OCI-LY3 (cell line): ENCODE results near the gene CMTR1.

ENCODE experiments used
- EZH2phosphoT487 ChIP-seq: fragments of 200-600 bp; shearing (Covaris generic); IDR thresholded peaks from 2 replicates; pipeline ENCODE4 v1.6.1; 2018; ENCODE audit warnings: antibody characterized with exemption, mixed run types, low read depth
- TF ChIP-seq, protein P1 (sequence below): fragments of 200-600, 300-600 bp; sonication (generic); IDR thresholded peaks from 2 replicates; pipeline ENCODE4 v1.5.1; 2014; ENCODE audit warnings: antibody characterized with exemption, low read length, low read depth

DNA sequence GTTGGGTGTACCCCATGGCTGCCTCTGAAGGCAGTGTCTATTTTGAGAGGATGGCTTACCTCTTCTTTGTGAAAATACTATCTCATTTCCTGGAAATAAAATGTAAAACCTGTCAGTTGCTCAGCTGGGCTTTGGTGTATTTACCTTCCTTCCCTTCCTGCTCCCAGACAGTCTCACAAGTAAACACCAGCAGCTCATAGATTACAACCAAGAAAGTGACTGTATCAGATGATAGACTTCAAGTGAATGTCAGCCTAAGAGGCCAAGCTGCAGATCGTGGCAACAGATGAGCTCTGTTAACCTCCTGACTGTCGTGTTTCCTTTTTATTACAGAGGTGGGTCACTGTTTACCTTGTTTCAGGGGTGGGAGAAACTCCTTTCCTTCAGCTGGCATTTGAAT lies 41.9 kb upstream of the CMTR1 start:
- TF ChIP-seq, protein P1, sequence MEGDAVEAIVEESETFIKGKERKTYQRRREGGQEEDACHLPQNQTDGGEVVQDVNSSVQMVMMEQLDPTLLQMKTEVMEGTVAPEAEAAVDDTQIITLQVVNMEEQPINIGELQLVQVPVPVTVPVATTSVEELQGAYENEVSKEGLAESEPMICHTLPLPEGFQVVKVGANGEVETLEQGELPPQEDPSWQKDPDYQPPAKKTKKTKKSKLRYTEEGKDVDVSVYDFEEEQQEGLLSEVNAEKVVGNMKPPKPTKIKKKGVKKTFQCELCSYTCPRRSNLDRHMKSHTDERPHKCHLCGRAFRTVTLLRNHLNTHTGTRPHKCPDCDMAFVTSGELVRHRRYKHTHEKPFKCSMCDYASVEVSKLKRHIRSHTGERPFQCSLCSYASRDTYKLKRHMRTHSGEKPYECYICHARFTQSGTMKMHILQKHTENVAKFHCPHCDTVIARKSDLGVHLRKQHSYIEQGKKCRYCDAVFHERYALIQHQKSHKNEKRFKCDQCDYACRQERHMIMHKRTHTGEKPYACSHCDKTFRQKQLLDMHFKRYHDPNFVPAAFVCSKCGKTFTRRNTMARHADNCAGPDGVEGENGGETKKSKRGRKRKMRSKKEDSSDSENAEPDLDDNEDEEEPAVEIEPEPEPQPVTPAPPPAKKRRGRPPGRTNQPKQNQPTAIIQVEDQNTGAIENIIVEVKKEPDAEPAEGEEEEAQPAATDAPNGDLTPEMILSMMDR, result no peak
- TF ChIP-seq EZH2phosphoT487, result no peak
